HG03280 (cell line): Measurements from ENCODE around the gene UQCRH.
A peak's percentile ranks its signal among the peaks of the same experiment; 100 is the strongest.
"Not testable (repeated sequence)": the region's sequence is repeated elsewhere in the genome, so short reads cannot be mapped to it uniquely, and the experiment has no call there.

ENCODE experiments used
- ATAC-seq: cut with Tn5 transposase; IDR thresholded peaks from one replicate; pipeline ENCODE4 v1.9.1; 2021; ENCODE audit warnings: mild to moderate bottlenecking, moderate library complexity; ENCODE audit not compliant: unreplicated experiment

UQCRH gene

GRCh38 chr1:46298387-46298786 lies 5.1 kb upstream of the UQCRH start:
- no peak for ATAC-seq

- no peak for ATAC-seq
These were observed 2.7 kb upstream of the UQCRH start for GRCh38 chr1:46300673-46301405.

GRCh38 chr1:46301406-46301807 lies 2.1 kb upstream of the UQCRH start:
- no peak for ATAC-seq

GRCh38 chr1:46301808-46302640 lies 1.5 kb upstream of the UQCRH start:
- ATAC-seq = peak; percentile 33

- ATAC-seq = peak; percentile 7
These were observed 859 bp upstream of the UQCRH start for GRCh38 chr1:46302641-46303037.

GRCh38 chr1:46303872-46304326 lies 401 bp downstream of the UQCRH start:
- ATAC-seq = no peak

- no peak for ATAC-seq
These were observed 2.6 kb downstream of the UQCRH start for GRCh38 chr1:46306159-46306530.

- ATAC-seq = no peak
These were observed 6.1 kb downstream of the UQCRH start for GRCh38 chr1:46309401-46310159.

- no peak for ATAC-seq
These were observed 6.8 kb downstream of the UQCRH start for GRCh38 chr1:46310321-46310720.

- no peak for ATAC-seq
These were observed 12.3 kb downstream of the UQCRH start for GRCh38 chr1:46315669-46316403.

GRCh38 chr1:46317323-46317722 lies 13.8 kb downstream of the UQCRH start:
- no peak for ATAC-seq

GRCh38 chr1:46319301-46319700 lies 15.8 kb downstream of the UQCRH start:
- not testable (repeated sequence) for ATAC-seq

- ATAC-seq = not testable (repeated sequence)
These were observed 16.7 kb downstream of the UQCRH start for GRCh38 chr1:46319960-46320914.

GRCh38 chr1:46322191-46322590 lies 18.7 kb downstream of the UQCRH start:
- ATAC-seq = not testable (repeated sequence)

GRCh38 chr1:46325285-46326076 lies 22.0 kb downstream of the UQCRH start:
- not testable (repeated sequence) for ATAC-seq

GRCh38 chr1:46328182-46328581 lies 24.7 kb downstream of the UQCRH start:
- ATAC-seq = not testable (repeated sequence)

- ATAC-seq = not testable (repeated sequence)
These were observed 26.3 kb downstream of the UQCRH start for GRCh38 chr1:46329807-46330206.

GRCh38 chr1:46330381-46330780 lies 26.9 kb downstream of the UQCRH start:
- ATAC-seq = not testable (repeated sequence)
